Cardiac fibroblast (primary cell): ENCODE measurements around the gene SLC6A12.

Experiments used
- DNase-seq, 2 donors: peaks; one replicate each; pipeline versions ENCODE4 v3.0.0 to v3.0.0-alpha.2; 2010; ENCODE audit warnings: low read depth in 2 of 2
- H3K4me3 ChIP-seq, 2 donors: replicated peaks in 1 of 2; 1 replicate in 1 of 2; 2 replicates in 1 of 2; pipeline ENCODE4 v1.5.1; 2011; ENCODE audit warnings: low read depth in 2 of 2, low read length in 2 of 2, mild to moderate bottlenecking in 2 of 2, moderate library complexity in 1 of 2
- TF ChIP-seq, protein P1 (sequence below): IDR thresholded peaks from one replicate; pipeline ENCODE4 v1.5.1; 2011; ENCODE audit warnings: low read depth, mild to moderate bottlenecking, low read length, inconsistent platforms

SLC6A12 gene

DNA sequence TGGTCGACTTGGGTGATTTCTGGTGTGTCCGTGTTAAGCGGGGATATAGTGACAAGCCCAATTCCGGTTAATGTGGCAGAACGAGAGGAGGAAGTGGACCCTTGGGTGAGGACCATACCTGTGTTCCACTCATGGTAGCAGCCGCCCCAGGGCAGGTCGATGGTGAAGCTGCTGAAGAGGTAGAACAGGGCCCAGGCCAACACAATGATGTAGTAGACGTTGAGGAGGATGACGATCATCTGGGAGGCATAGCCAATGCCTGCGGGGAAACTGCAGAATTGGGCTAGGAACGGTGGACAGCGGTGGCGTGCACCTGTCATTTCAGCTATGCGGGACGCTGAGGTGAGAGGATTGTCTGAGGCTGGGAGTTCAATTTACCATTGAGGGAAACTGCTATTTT is 28.5 kb upstream of the SLC6A12 start:
- DNase-seq: no peak

DNA sequence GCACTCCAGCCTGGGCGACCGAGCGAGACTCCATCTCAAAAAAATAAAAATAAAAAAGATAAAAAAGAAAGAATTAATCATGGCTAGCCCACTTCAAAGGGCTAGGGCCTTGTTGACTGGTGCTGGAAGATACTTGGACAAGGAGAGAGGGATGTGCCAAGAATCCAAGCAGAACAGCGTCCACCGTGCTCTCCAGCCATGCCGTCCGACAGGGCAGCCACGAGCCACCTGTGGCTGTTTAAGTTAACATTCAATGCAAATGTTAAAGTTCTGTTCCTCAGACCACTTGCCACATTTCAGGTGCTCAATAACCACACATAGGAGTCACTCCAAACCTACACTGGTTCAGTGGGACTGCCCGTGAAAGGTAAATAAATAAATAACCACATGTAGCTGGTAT is 27.3 kb upstream of the SLC6A12 start:
- no peak overlapping the region for H3K4me3 ChIP-seq
- TF ChIP-seq, protein P1, sequence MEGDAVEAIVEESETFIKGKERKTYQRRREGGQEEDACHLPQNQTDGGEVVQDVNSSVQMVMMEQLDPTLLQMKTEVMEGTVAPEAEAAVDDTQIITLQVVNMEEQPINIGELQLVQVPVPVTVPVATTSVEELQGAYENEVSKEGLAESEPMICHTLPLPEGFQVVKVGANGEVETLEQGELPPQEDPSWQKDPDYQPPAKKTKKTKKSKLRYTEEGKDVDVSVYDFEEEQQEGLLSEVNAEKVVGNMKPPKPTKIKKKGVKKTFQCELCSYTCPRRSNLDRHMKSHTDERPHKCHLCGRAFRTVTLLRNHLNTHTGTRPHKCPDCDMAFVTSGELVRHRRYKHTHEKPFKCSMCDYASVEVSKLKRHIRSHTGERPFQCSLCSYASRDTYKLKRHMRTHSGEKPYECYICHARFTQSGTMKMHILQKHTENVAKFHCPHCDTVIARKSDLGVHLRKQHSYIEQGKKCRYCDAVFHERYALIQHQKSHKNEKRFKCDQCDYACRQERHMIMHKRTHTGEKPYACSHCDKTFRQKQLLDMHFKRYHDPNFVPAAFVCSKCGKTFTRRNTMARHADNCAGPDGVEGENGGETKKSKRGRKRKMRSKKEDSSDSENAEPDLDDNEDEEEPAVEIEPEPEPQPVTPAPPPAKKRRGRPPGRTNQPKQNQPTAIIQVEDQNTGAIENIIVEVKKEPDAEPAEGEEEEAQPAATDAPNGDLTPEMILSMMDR: no peak

More for the DNA sequence above, 28.5 kb upstream of the SLC6A12 start:
- H3K4me3 ChIP-seq: no peak overlapping the region
- TF ChIP-seq, protein P1: no peak

DNA sequence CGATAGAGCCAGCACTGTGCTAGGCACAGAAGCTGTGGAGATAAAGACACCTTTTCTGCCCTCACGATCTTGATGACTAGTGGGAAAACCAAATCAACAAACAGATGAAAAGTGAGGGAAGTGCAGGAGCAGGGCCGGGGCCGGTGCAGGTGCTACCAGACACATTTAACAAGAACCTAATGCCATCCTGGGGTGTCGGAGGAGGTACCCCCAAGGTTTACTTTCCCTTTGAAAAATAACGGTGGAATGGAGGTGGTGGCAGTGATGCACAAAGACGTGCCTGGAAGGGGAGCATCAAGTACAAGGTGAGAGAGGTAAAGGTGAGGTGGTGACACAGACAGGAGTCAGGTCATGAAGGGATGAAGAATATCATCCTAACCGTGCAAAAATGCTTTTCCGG is 26.6 kb upstream of the SLC6A12 start:
- TF ChIP-seq, protein P1: no peak
- no peak overlapping the region for H3K4me3 ChIP-seq
- no peak for DNase-seq

More for the DNA sequence above, 27.3 kb upstream of the SLC6A12 start:
- no peak for DNase-seq

DNA sequence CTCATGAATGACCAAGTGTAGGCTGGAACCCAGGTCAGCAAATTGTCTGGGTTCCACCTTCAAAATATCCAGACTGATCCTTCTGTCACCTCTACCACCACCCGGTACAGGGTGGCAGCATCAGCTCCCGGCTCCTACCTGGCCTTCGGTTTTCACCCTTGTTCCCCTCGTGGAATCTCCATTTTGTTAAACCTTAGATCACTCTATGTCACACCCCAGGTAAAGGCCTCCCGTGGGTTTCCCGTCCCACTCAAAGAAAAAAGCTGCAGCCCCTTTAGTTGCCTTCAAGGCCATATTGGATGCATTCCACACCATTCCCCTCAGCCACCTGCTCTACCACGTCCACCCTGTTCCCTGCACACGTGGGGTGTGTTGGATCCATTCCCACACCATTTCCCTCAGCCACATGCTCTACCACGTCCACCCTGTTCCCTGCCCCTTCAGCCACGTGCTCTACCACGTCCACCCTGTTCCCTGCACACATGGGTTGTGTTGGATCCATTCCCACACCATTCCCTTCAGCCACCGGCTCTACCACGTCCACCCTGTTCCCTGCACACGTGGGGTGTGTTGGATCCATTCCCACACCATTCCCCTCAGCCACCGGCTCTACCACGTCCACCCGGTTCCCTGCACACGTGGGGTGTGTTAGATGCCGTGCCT is 24.9 kb upstream of the SLC6A12 start:
- no peak overlapping the region for H3K4me3 ChIP-seq
- TF ChIP-seq, protein P1: no peak
- no peak for DNase-seq

DNA sequence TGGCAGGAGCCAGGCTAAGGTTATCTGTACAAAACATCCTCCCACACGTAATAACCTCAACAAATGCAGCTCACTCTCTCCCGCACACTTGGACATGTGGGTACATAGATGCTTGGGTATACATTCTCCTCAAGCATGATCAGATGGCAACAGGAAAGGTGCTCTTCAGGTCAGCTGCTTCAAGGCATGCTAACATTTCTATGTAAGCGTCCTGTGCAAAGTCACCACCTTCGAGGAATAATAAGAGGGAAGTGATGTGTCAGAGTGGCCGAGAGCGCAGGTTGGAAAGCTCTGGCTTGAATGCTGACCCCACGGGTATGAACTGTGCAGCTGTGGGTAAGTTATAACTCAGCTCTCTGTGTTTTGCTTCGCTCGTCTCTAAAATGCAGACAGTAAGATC is 24.2 kb upstream of the SLC6A12 start:
- H3K4me3 ChIP-seq: no peak overlapping the region
- no peak for DNase-seq
- TF ChIP-seq, protein P1: no peak

DNA sequence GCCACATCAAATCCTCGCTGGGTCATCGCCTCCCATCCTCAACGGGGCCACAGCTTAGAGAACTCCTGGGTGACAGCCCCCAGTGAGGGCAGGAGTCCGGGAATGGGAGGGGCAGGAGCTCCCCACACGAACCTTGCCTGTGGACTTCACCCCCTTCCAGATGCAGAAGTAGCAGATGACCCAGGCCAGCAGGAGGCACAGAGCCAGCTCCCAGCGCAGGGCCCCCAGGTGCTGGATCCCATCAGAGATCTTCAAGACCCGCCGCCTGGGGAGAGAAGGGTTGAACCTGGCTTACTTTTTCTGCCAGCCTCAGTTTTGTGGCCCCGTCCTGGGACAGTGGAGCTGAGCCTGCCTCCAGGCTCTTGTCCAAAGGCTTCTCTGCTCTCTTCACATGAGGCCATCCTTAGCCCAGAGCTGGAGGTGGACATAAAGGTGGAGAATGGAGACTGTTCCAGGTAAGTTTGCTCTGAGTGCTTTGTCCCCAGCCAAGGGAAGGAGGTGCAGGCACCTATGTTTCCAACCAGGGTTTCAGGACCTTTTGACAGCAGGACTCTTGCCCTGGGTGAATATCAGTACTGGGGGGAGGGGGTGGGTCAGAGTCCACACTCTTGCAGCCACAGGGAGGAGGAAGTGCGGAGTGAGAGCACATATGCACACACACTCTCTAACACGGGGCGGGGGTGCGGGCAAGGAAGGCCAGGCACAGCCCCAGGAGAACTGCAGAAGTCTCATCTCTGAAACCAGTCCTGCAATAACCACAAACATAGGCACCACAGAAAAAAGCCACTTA is 23.3 kb upstream of the SLC6A12 start:
- H3K4me3 ChIP-seq: no peak overlapping the region
- TF ChIP-seq, protein P1: no peak
- DNase-seq: no peak
